Esophagus muscularis mucosa (tissue), 4 donors: ENCODE results near the gene NT5DC3. TPM values are rescaled to one million over a fixed set of nuclear protein-coding genes. Genes with fewer than 3 reads are reported as not detected.

ENCODE experiments used
- DNase-seq: peaks from one replicate; pipeline ENCODE4 v3.0.0-alpha.2; 2017; ENCODE audit errors: extremely low spot score
- H3K27ac ChIP-seq, 4 donors: fragments of 200-600 bp; sonication (generic); replicated peaks in 1 of 4; 1 replicate in 3 of 4; 2 replicates in 1 of 4; pipeline ENCODE4 v1.5.1; 2016 to 2019; ENCODE audit warnings: mild to moderate bottlenecking in 1 of 4
- H3K27me3 ChIP-seq, 4 donors: fragments of 200-600 bp; sonication (generic); one replicate each; pipeline versions ENCODE4 v1.5.1 to v1.6.0; 2016 to 2019
- H3K36me3 ChIP-seq, 4 donors: fragments of 200-600 bp; sonication (generic); one replicate each; pipeline ENCODE4 v1.5.1; 2016 to 2019
- H3K4me1 ChIP-seq, 4 donors: fragments of 200-600 bp; sonication (generic); one replicate each; pipeline ENCODE4 v1.5.1; 2016 to 2019
- H3K4me3 ChIP-seq, 4 donors: fragments of 200-600 bp; sonication (generic); 1 replicate in 2 of 4; 2 replicates in 2 of 4; pipeline ENCODE4 v1.5.1; 2016 to 2019; ENCODE audit warnings: mild to moderate bottlenecking in 4 of 4, moderate library complexity in 1 of 4
- H3K9me3 ChIP-seq, 4 donors: fragments of 200-600 bp; sonication (generic); 1 replicate in 3 of 4; 2 replicates in 1 of 4; pipeline ENCODE4 v1.5.1; 2016 to 2019
- CTCF ChIP-seq, 3 experiments: fragments of 200-600 bp in 2 of 3; fragments of 450-650 bp in 1 of 3; sonication (generic) in 2 of 3; IDR thresholded peaks; one replicate each; pipeline ENCODE4 v1.5.1; 2017 to 2019; ENCODE audit warnings: antibody characterized with exemption in 3 of 3, mild to moderate bottlenecking in 2 of 3, moderate library complexity in 1 of 3
- EP300 ChIP-seq: sonication (generic); formaldehyde crosslinking; IDR thresholded peaks from one replicate; pipeline ENCODE4 v1.6.1; 2017; ENCODE audit warnings: antibody characterized with exemption
- POLR2A ChIP-seq: fragments of 450-650 bp; IDR thresholded peaks from one replicate; pipeline ENCODE4 v1.6.1; 2017; ENCODE audit warnings: antibody characterized with exemption, moderate library complexity, mild to moderate bottlenecking, low read depth
- POLR2AphosphoS5 ChIP-seq, 2 donors: sonication (generic); formaldehyde crosslinking; IDR thresholded peaks; one replicate each; pipeline ENCODE4 v1.6.1; 2017; ENCODE audit warnings: antibody characterized with exemption in 2 of 2
- WGBS: methylation state at CpG from one replicate; pipeline ENCODE4 v1.1.5; 2018; 5-methylcytosine and 5-hydroxymethylcytosine counted together
- intact Hi-C: fragments of 100-400 bp; cut with DNase I; formaldehyde crosslinking; loops from one replicate; pipeline ENCODE4 v1.15.1; 2023
- total RNA-seq, 4 donors: library from RNA; depleted of rRNA; stranded (reverse); fragments of >200 nt; gene quantifications; one replicate each; pipeline versions ENCODE4 v1.1.0 to v1.2.1, GENCODE V29; 2016

NT5DC3 gene
- total RNA-seq, 4 donors from 2014 or later: 169 to 275 (median 195) TPM

GRCh38 chr12:103778781-103779180, 62.3 kb downstream of the NT5DC3 start:
- Histone ChIP-seq H3K4me3 (no peak overlapping the region), H3K9me3 (no peaks in the 10 kb centered on the region), H3K27ac (no peak overlapping the region), H3K27me3 (no peaks in the 10 kb centered on the region), H3K4me1 (peaks cover 0 to 26% (median 9%) of the 10 kb centered on the region in 4 donors), H3K36me3 (peaks cover 12 to 100% (median 86%) of the 10 kb centered on the region in 4 donors)
- TF ChIP-seq EP300 (no peak), POLR2A (no peak), POLR2AphosphoS5 (IDR thresholded peaks at IDR 0.05) (no peak), CTCF (IDR thresholded peaks at IDR 0.05) (no peak)
- no peak for DNase-seq
- intact Hi-C loops: loop anchor here (2.0 to 10.0 kb wide), 3 partner anchors 20 to 166 kb away; no protein-coding TSS in a partner anchor
- 72% methylated on average over 6 of the region's 6 CpGs for WGBS

GRCh38 chr12:103774977-103775560, 66.0 kb downstream of the NT5DC3 start:
- no peak overlapping the region for H3K4me3 ChIP-seq
- H3K4me1 ChIP-seq: peaks cover 12 to 46% (median 31%) of the 10 kb centered on the region in 4 donors
- peaks cover 12 to 99% (median 71%) of the 10 kb centered on the region in 4 donors for H3K36me3 ChIP-seq
- H3K27ac ChIP-seq: no peak overlapping the region
- no peaks in the 10 kb centered on the region for H3K9me3 ChIP-seq
- TF ChIP-seq POLR2AphosphoS5 (IDR thresholded peaks at IDR 0.05) (no peak), EP300 (no peak), POLR2A (no peak)
- 86% methylated on average over 10 of the region's 10 CpGs for WGBS
- no peaks in the 10 kb centered on the region for H3K27me3 ChIP-seq
- intact Hi-C loops: loop anchor here (10.0 kb wide), 2 partner anchors 100 to 170 kb away; no protein-coding TSS in a partner anchor
- DNase-seq: no peak

- Histone ChIP-seq H3K9me3 (no peaks in the 10 kb centered on the region), H3K4me1 (peaks cover 12 to 46% (median 31%) of the 10 kb centered on the region in 4 donors), H3K27ac (peak overlapping the region in 2 of 4 donors; percentile 3 to 24), H3K27me3 (no peaks in the 10 kb centered on the region), H3K4me3 (no peak overlapping the region), H3K36me3 (peaks cover 8 to 99% (median 68%) of the 10 kb centered on the region in 4 donors)
- DNase-seq: no peak
- TF ChIP-seq POLR2AphosphoS5 (IDR thresholded peaks at IDR 0.05) (no peak), CTCF (IDR thresholded peaks at IDR 0.05) (no peak), POLR2A (no peak), EP300 (no peak)
- 56% methylated on average over 4 of the region's 4 CpGs for WGBS
- intact Hi-C loops: loop anchor here (10.0 kb wide), 2 partner anchors 101 to 171 kb away; no protein-coding TSS in a partner anchor
Observed at GRCh38 chr12:103773109-103773910, 67.7 kb downstream of the NT5DC3 start.

GRCh38 chr12:103772367-103773108, 68.5 kb downstream of the NT5DC3 start:
- no peaks in the 10 kb centered on the region for H3K9me3 ChIP-seq
- no peak for DNase-seq
- H3K27ac ChIP-seq: peak overlapping the region in 2 of 4 donors; percentile 24 to 35
- no peak overlapping the region for H3K4me3 ChIP-seq
- peaks cover 12 to 46% (median 31%) of the 10 kb centered on the region in 4 donors for H3K4me1 ChIP-seq
- TF ChIP-seq CTCF (IDR thresholded peaks at IDR 0.05) (no peak), POLR2A (no peak), EP300 (no peak), POLR2AphosphoS5 (IDR thresholded peaks at IDR 0.05) (no peak)
- intact Hi-C loops: loop anchor here (10.0 kb wide), 2 partner anchors 102 to 172 kb away; no protein-coding TSS in a partner anchor
- no peaks in the 10 kb centered on the region for H3K27me3 ChIP-seq
- 75% methylated on average over 6 of the region's 7 CpGs for WGBS
- H3K36me3 ChIP-seq: peaks cover 5 to 99% (median 67%) of the 10 kb centered on the region in 4 donors
